DND-41 (cell line): ENCODE measurements around the gene CYP1B1.

ENCODE experiments used
- CTCF ChIP-seq: IDR thresholded peaks from 2 replicates; pipeline ENCODE4 v1.5.1; 2012; ENCODE audit warnings: borderline replicate concordance, low read length, moderate library complexity, mild to moderate bottlenecking; ENCODE audit not compliant: poor library complexity, severe bottlenecking; ENCODE audit errors: extremely low read depth
- EZH2 ChIP-seq: IDR thresholded peaks from 3 replicates; pipeline ENCODE4 v1.6.1; 2012; ENCODE audit warnings: borderline replicate concordance, low read depth, mild to moderate bottlenecking, moderate library complexity, low read length, inconsistent platforms; ENCODE audit not compliant: severe bottlenecking

- TF ChIP-seq CTCF (no peak), EZH2 (no peak)
These were observed 44.3 kb upstream of the CYP1B1 start for GRCh38 chr2:38120264-38120592.
